Measurements from ENCODE around the gene CHRDL2. TPM values are rescaled to one million over a fixed set of nuclear protein-coding genes. Genes with fewer than 3 reads are reported as not detected.

Gene CHRDL2
- total and polyA plus RNA-seq, 2 of the 13 experiments (the other 11 are each of a cell fraction or from before 2014, with no cell fraction given) = 0.04 TPM; not detected in 1

GRCh38 chr11:74748211-74749126 lies 17.2 kb upstream of the CHRDL2 start, which contains the start of gene RNF169 (continued):
- TF ChIP-seq DNMT3B (CRISPR knock-in tag; conservative IDR thresholded peaks at IDR 0.05) (peak; percentile 47; the same call in 1 of the 2 replicates), POGK (CRISPR knock-in tag; conservative IDR thresholded peaks at IDR 0.05) (0 out of 2 replicates have a peak, but pooled peaks have one; percentile 11), ZGPAT (CRISPR knock-in tag; IDR thresholded peaks at IDR 0.05) (peak; percentile 16; the same call in 1 of the 2 replicates), KDM3A (CRISPR knock-in tag; IDR thresholded peaks at IDR 0.05; ENCODE audit: low read depth) (0 out of 2 replicates have a peak, but pooled peaks have one; percentile 27), HIC2 (CRISPR knock-in tag; IDR thresholded peaks at IDR 0.05; ENCODE audit: low read depth) (no peak), ZNF264 (CRISPR knock-in tag; IDR thresholded peaks at IDR 0.05) (no peak), RFX5 (IDR thresholded peaks at IDR 0.05; ENCODE audit: low read depth, low read length) (peak; percentile 69; the same call in 1 of the 2 replicates), NCOR1 (IDR thresholded peaks at IDR 0.05; ENCODE audit: borderline replicate concordance, low read length) (no peak), ZNF83 (CRISPR knock-in tag; IDR thresholded peaks at IDR 0.05; ENCODE audit: borderline replicate concordance) (no peak), NBN (conservative IDR thresholded peaks at IDR 0.05) (no peak), SP1 (IDR thresholded peaks at IDR 0.05) (no peak), SP1 (CRISPR knock-in tag; IDR thresholded peaks at IDR 0.05) (no peak), SKI (IDR thresholded peaks at IDR 0.05; ENCODE audit: partially characterized antibody) (peak; percentile 26), ATF3 (CRISPR knock-in tag; IDR thresholded peaks at IDR 0.05) (no peak)
